ENCODE results near the gene GMNC.
"Not testable (repeated sequence)": the region's sequence is repeated elsewhere in the genome, so short reads cannot be mapped to it uniquely, and the experiment has no call there.

GMNC gene

DNA sequence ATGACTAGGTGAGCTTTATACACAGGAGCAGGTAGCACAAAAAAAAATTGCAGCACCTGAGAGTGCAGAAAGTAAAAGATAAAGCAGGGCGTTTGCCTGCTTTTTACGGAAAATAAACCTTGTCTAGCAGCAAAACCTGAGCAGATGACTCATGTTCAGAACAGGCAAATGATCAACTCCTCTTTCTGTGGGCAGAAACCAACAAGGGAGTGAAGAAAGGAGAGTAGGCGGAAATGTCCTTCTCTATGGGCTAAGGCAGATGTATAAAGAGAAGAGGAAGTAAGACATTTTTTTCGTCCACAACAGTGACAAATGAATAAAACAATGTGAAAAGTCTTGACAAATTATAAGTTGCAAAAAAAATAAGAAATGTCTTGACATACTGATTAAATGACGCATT, 24.5 kb upstream of the GMNC start:
- no peak for TF ChIP-seq SP1 (IDR thresholded peaks at IDR 0.05)
- TF ChIP-seq CTBP1 (IDR thresholded peaks at IDR 0.05; ENCODE audit: borderline replicate concordance): no peak
- no peak for TF ChIP-seq L3MBTL2 (conservative IDR thresholded peaks at IDR 0.05)
- no peak for TF ChIP-seq FOXM1 (IDR thresholded peaks at IDR 0.05; ENCODE audit: borderline replicate concordance)
- no peak for TF ChIP-seq NFRKB (IDR thresholded peaks at IDR 0.05)
- TF ChIP-seq FOXA1 (IDR thresholded peaks at IDR 0.05): no peak
- TF ChIP-seq LEF1 (IDR thresholded peaks at IDR 0.05; ENCODE audit: borderline replicate concordance): no peak
- no peak for TF ChIP-seq ELF4 (IDR thresholded peaks at IDR 0.05)
- POLR2A ChIA-PET: no interaction called here
- CTCF ChIA-PET: no interaction called here
- DNase-seq (ENCODE audit: extremely low spot score): no peak

DNA sequence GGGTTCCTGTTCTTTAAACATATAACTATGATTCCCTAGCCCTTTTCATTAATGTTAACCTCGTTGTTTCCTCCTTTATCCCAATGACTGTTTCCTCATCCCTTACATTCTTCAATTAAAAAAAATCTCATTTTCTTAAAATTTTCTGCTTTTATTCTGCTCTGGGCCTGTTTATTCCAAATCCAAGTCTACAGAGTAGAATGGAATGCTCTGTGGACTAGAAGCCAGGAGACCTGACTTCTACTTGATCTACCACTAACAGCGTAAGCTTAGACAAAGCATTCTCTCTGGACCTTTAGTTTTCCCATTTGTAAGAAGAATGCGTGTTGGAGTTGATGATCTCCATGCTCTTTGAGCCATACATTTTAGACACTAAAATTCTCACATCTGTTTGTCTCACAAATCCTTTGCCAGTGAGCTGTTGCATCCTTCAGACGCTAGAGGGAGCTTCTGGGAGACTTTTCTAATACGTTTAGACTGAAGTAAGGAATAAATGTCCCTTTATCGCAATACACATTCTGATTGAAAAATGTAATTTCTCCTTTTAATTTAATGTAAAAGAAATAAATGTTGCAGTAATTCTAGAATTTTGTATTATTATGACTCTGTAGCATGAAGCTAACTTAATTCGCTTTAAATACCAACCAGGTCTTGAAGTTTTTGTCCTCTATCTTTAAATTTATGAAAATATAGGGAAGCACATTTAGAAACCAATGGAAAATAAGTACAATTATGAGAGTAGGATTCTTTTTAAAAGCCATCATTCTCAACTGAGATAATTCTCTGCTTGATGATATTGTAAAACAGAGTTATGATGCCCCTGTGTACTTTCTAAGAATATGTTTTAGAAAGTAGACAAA, 21.7 kb upstream of the GMNC start:
- DNase-seq (ENCODE audit: extremely low spot score): peak; percentile 22
- no peak for TF ChIP-seq FOXM1 (IDR thresholded peaks at IDR 0.05; ENCODE audit: borderline replicate concordance)
- no peak for TF ChIP-seq BHLHE40 (IDR thresholded peaks at IDR 0.05; ENCODE audit: borderline replicate concordance)
- no peak for TF ChIP-seq ELF4 (IDR thresholded peaks at IDR 0.05)
- no peak for TF ChIP-seq LEF1 (IDR thresholded peaks at IDR 0.05; ENCODE audit: borderline replicate concordance)
- no peak for TF ChIP-seq SUZ12 (IDR thresholded peaks at IDR 0.05)
- TF ChIP-seq TARDBP (IDR thresholded peaks at IDR 0.05): no peak
- TF ChIP-seq CTBP1 (IDR thresholded peaks at IDR 0.05; ENCODE audit: borderline replicate concordance): no peak
- TF ChIP-seq, protein P1, sequence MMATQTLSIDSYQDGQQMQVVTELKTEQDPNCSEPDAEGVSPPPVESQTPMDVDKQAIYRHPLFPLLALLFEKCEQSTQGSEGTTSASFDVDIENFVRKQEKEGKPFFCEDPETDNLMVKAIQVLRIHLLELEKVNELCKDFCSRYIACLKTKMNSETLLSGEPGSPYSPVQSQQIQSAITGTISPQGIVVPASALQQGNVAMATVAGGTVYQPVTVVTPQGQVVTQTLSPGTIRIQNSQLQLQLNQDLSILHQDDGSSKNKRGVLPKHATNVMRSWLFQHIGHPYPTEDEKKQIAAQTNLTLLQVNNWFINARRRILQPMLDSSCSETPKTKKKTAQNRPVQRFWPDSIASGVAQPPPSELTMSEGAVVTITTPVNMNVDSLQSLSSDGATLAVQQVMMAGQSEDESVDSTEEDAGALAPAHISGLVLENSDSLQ (IDR thresholded peaks at IDR 0.05): no peak
- TF ChIP-seq ZNF384 (IDR thresholded peaks at IDR 0.05): no peak
- TF ChIP-seq ARNT (IDR thresholded peaks at IDR 0.05): no peak
- TF ChIP-seq L3MBTL2 (conservative IDR thresholded peaks at IDR 0.05): no peak
- no peak for TF ChIP-seq FOXA1 (IDR thresholded peaks at IDR 0.05)
- ChIA-PET POLR2A (interaction anchor here (1.4 kb wide), 1 partner anchor 22 kb away, joined by 3 read pairs; the partner anchor contains the start of gene GMNC), CTCF (interaction anchor here (0.9 to 1.6 kb wide), 3 partner anchors 13 to 166 kb away, joined by 3 to 7 read pairs (median 4); no protein-coding TSS in a partner anchor)

DNA sequence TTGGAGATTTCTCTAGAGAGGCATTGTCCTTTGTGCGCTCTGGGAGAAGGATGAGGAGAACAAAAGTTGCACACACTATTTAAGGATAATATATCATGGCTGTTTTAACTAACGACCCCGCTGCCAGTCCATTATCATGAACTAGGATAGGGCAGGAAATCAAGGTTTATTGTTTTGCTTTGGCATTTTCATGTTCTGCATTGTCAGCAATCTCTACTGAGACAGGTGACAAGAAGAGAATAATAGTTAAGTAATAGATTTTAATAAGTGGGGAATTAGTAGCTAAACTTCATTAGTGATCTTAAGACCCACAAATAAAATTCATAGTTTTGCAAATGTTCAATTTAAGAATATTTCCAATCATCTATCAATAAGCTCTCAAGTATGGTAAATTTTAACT, 20.6 kb upstream of the GMNC start:
- CTCF ChIA-PET: interaction anchor here (1.6 kb wide), 1 partner anchor 169 kb away, joined by 3 read pairs; no protein-coding TSS in a partner anchor
- TF ChIP-seq FOXM1 (IDR thresholded peaks at IDR 0.05; ENCODE audit: borderline replicate concordance) (no peak), ARNT (IDR thresholded peaks at IDR 0.05) (no peak), L3MBTL2 (conservative IDR thresholded peaks at IDR 0.05) (no peak), CTBP1 (IDR thresholded peaks at IDR 0.05; ENCODE audit: borderline replicate concordance) (no peak), BHLHE40 (IDR thresholded peaks at IDR 0.05; ENCODE audit: borderline replicate concordance) (no peak), ZNF384 (IDR thresholded peaks at IDR 0.05) (no peak), LEF1 (IDR thresholded peaks at IDR 0.05; ENCODE audit: borderline replicate concordance) (no peak), FOXK2 (IDR thresholded peaks at IDR 0.05) (no peak), FOXA1 (IDR thresholded peaks at IDR 0.05) (no peak), NFRKB (IDR thresholded peaks at IDR 0.05) (no peak), ELF4 (IDR thresholded peaks at IDR 0.05) (no peak), SP1 (IDR thresholded peaks at IDR 0.05) (no peak), HDGF (IDR thresholded peaks at IDR 0.05; ENCODE audit: borderline replicate concordance) (no peak), SUZ12 (IDR thresholded peaks at IDR 0.05) (no peak), TARDBP (IDR thresholded peaks at IDR 0.05) (no peak)
- TF ChIP-seq, protein P1 (IDR thresholded peaks at IDR 0.05): no peak
- no peak for DNase-seq (ENCODE audit: extremely low spot score)
- POLR2A ChIA-PET: interaction anchor here (1.4 kb wide), 1 partner anchor 21 kb away, joined by 3 read pairs; the partner anchor contains the start of gene GMNC

DNA sequence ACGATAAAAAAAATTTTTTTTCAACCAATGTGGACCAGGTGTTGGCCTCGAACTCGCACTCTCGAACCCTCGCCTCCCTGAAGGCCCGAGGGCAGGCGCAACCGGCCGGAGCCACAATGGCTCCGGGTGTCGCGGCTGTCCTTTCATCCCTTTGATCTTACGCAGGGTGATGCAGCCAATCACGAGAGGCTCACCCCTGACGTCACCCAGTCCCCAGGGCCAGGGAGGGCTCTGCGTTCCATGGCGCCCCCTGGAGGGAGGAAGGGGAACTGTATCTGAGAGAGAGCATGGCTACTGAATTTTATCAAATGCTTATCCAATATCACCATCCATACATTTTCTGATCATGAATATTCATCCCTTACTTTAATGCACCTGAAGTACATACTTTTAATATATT, 15.4 kb upstream of the GMNC start:
- ChIA-PET CTCF (no interaction called here), POLR2A (no interaction called here)
- no peak for DNase-seq (ENCODE audit: extremely low spot score)
- TF ChIP-seq HDGF (IDR thresholded peaks at IDR 0.05; ENCODE audit: borderline replicate concordance) (no peak), FOXA1 (IDR thresholded peaks at IDR 0.05) (no peak), SUZ12 (IDR thresholded peaks at IDR 0.05) (no peak), ARNT (IDR thresholded peaks at IDR 0.05) (no peak), FOXM1 (IDR thresholded peaks at IDR 0.05; ENCODE audit: borderline replicate concordance) (no peak), ZNF384 (IDR thresholded peaks at IDR 0.05) (no peak), L3MBTL2 (conservative IDR thresholded peaks at IDR 0.05) (no peak), NFRKB (IDR thresholded peaks at IDR 0.05) (no peak), SP1 (IDR thresholded peaks at IDR 0.05) (no peak), BHLHE40 (IDR thresholded peaks at IDR 0.05; ENCODE audit: borderline replicate concordance) (no peak), LEF1 (IDR thresholded peaks at IDR 0.05; ENCODE audit: borderline replicate concordance) (no peak), TARDBP (IDR thresholded peaks at IDR 0.05) (no peak), CTBP1 (IDR thresholded peaks at IDR 0.05; ENCODE audit: borderline replicate concordance) (no peak), FOXK2 (IDR thresholded peaks at IDR 0.05) (no peak), ELF4 (IDR thresholded peaks at IDR 0.05) (no peak)
- TF ChIP-seq, protein P1 (IDR thresholded peaks at IDR 0.05): no peak

DNA sequence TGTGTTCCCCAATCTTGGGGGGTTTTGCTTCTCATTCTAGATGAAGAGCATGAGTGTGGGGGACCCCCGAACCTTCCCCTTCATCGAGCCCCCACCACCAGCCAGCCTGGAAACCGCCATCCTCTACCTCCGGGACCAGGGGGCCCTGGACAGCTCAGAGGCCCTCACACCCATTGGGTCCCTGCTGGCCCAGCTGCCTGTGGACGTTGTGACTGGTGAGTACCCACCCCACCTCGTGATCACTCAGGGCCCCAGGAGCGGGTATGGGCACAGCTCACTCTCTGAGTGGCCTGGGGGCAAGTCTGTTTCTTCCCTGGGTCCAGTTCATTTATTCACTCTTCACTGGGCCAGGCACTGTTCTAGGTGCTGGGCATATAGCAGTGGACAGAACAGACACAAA, 13.9 kb upstream of the GMNC start:
- POLR2A ChIA-PET; CTCF ChIA-PET; DNase-seq (ENCODE audit: extremely low spot score): not testable (repeated sequence)

DNA sequence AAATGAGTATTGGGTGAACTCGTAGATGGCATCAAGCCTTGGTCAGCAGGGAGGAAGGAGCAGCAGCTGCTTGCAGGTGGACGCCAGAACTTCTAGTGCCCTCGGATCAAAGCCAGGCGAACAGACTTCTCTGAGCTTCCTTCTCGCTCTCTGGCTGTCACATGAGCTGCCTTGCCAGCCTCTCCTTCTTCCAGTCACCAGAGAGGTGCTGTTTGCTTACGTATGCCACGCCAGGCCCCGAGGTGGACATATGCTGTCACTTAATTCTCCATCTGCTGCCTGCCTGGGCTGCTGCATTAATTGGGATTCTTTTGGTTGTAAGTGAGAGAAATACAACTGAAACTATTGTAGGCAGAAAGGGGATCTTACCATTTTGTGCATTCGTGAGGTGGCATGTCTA, 12.6 kb upstream of the GMNC start:
- DNase-seq (ENCODE audit: extremely low spot score); POLR2A ChIA-PET; CTCF ChIA-PET: not testable (repeated sequence)

Data from HEK293T (cell line).